Measurements from ENCODE around the gene ATXN7. TPM values are rescaled to one million over a fixed set of nuclear protein-coding genes. Genes with fewer than 3 reads are reported as not detected.

The ATXN7 gene
- total and polyA plus RNA-seq, 7 donors = 2.4 to 27.2 (median 16.2) TPM

- Histone ChIP-seq H3K27ac (no peak overlapping the region), H3K27me3 (ENCODE audit: insufficient read depth in 3 of 3, low read length in 2 of 3) (no peaks in the 10 kb centered on the region), H3K4me3 (no peak overlapping the region), H3K4me1 (peaks cover 19% of the 10 kb centered on the region), H3K36me3 (ENCODE audit: insufficient read depth in 1 of 2, low read depth in 1 of 2) (peaks cover 11 to 92% of the 10 kb centered on the region in 2 donors), H3K9me3 (no peaks in the 10 kb centered on the region)
- 82 to 87% (median 83%) methylated on average over 2 of the region's 2 CpGs for WGBS, 3 donors
- TF ChIP-seq CTCF (IDR thresholded peaks at IDR 0.05) = no peak
- DNase-seq (no peak), ATAC-seq (no peak)
- intact Hi-C loops (cut with DNase I) = no loop called here
These were observed 139.9 kb downstream of the ATXN7 start for GRCh38 chr3:64003589-64003988.

- no peaks in the 10 kb centered on the region for H3K4me1 ChIP-seq
- DNase-seq (no peak), ATAC-seq (no peak)
- 85 to 92% (median 88%) methylated on average over 2 of the region's 2 CpGs for WGBS, 3 donors
- intact Hi-C loops (cut with DNase I) = no loop called here
- H3K36me3 ChIP-seq (ENCODE audit: insufficient read depth in 1 of 2, low read depth in 1 of 2) = peaks cover 14 to 97% of the 10 kb centered on the region in 2 donors
- H3K9me3 ChIP-seq = no peaks in the 10 kb centered on the region
- no peak overlapping the region for H3K4me3 ChIP-seq
- no peak for TF ChIP-seq CTCF (IDR thresholded peaks at IDR 0.05)
- no peak overlapping the region for H3K27ac ChIP-seq
- no peaks in the 10 kb centered on the region for H3K27me3 ChIP-seq (ENCODE audit: insufficient read depth in 3 of 3, low read length in 2 of 3)
These were observed 144.3 kb downstream of the ATXN7 start for GRCh38 chr3:64008017-64008416.

GRCh38 chr3:64008487-64009351 lies 145.1 kb downstream of the ATXN7 start:
- no peak overlapping the region for H3K27ac ChIP-seq
- no peak overlapping the region for H3K4me3 ChIP-seq
- no peaks in the 10 kb centered on the region for H3K9me3 ChIP-seq
- DNase-seq (no peak), ATAC-seq (peak in 1 of 4 donors; percentile 8)
- intact Hi-C loops (cut with DNase I) = no loop called here
- no peaks in the 10 kb centered on the region for H3K4me1 ChIP-seq
- peaks cover 14 to 99% of the 10 kb centered on the region in 2 donors for H3K36me3 ChIP-seq (ENCODE audit: insufficient read depth in 1 of 2, low read depth in 1 of 2)
- no peak for TF ChIP-seq CTCF (IDR thresholded peaks at IDR 0.05)
- no peaks in the 10 kb centered on the region for H3K27me3 ChIP-seq (ENCODE audit: insufficient read depth in 3 of 3, low read length in 2 of 3)
- WGBS, 3 donors = 75 to 82% (median 81%) methylated on average over 7 of the region's 7 CpGs

GRCh38 chr3:64009528-64009927 lies 145.9 kb downstream of the ATXN7 start:
- TF ChIP-seq CTCF (IDR thresholded peaks at IDR 0.05) = no peak
- Histone ChIP-seq H3K27ac (no peak overlapping the region), H3K27me3 (ENCODE audit: insufficient read depth in 3 of 3, low read length in 2 of 3) (no peaks in the 10 kb centered on the region), H3K9me3 (no peaks in the 10 kb centered on the region), H3K36me3 (ENCODE audit: insufficient read depth in 1 of 2, low read depth in 1 of 2) (peaks cover 14 to 100% of the 10 kb centered on the region in 2 donors), H3K4me3 (no peak overlapping the region), H3K4me1 (no peaks in the 10 kb centered on the region)
- 86 to 94% (median 92%) methylated on average over 7 of the region's 7 CpGs for WGBS, 3 donors
- no peak for ATAC-seq
- no peak for DNase-seq
- intact Hi-C loops (cut with DNase I) = no loop called here

All from psoas muscle (tissue), 8 donors.